MM.1S (cell line): ENCODE results near the gene CADPS.

ENCODE experiments used
- DNase-seq: peaks from one replicate; pipeline ENCODE4 v3.0.0-alpha.2; 2015
- H2AFZ ChIP-seq: fragments of 300-600 bp; sonication (generic); 2 replicates; pipeline ENCODE4 v1.6.0; 2016; ENCODE audit warnings: antibody characterized with exemption, low read length
- H3F3A ChIP-seq: fragments of 300-600 bp; sonication (generic); 2 replicates; pipeline ENCODE4 v1.6.1; 2016; ENCODE audit warnings: mild to moderate bottlenecking, antibody characterized with exemption, low read length, moderate library complexity, mixed read lengths; ENCODE audit not compliant: insufficient read depth
- H3K27ac ChIP-seq: fragments of 300-600 bp; sonication (generic); 2 replicates; pipeline ENCODE4 v1.5.1; 2016; ENCODE audit warnings: mild to moderate bottlenecking, low read length
- H3K27me3 ChIP-seq: fragments of 300-600 bp; sonication (generic); replicated peaks from 2 replicates; pipeline ENCODE4 v1.6.0; 2016; ENCODE audit warnings: low read length; ENCODE audit not compliant: insufficient read depth
- H3K36me3 ChIP-seq: fragments of 300-600 bp; sonication (generic); replicated peaks from 2 replicates; pipeline ENCODE4 v1.6.1; 2016; ENCODE audit warnings: mild to moderate bottlenecking, low read length, mixed read lengths; ENCODE audit not compliant: insufficient read depth
- H3K4me1 ChIP-seq: fragments of 300-600 bp; sonication (generic); 2 replicates; pipeline ENCODE4 v1.6.1; 2016; ENCODE audit warnings: low read length, mixed read lengths
- H3K4me2 ChIP-seq: fragments of 300-600 bp; sonication (generic); 2 replicates; pipeline ENCODE4 v1.6.0; 2016; ENCODE audit warnings: low read depth, low read length
- H3K4me3 ChIP-seq: fragments of 300-600 bp; sonication (generic); 2 replicates; pipeline ENCODE4 v1.5.1; 2016; ENCODE audit warnings: low read length, mixed read lengths
- H3K79me2 ChIP-seq: fragments of 300-600 bp; sonication (generic); 2 replicates; pipeline ENCODE4 v1.6.1; 2016; ENCODE audit warnings: mixed run types, low read length, mixed read lengths
- H3K9ac ChIP-seq: fragments of 300-600 bp; sonication (generic); 2 replicates; pipeline ENCODE4 v1.6.1; 2016; ENCODE audit warnings: low read length, mixed read lengths
- H3K9me2 ChIP-seq: fragments of 300-600 bp; sonication (generic); replicated peaks from 2 replicates; pipeline ENCODE4 v1.6.1; 2016; ENCODE audit warnings: mild to moderate bottlenecking, low read length, mixed read lengths; ENCODE audit not compliant: insufficient read depth
- H3K9me3 ChIP-seq: fragments of 300-600 bp; sonication (generic); replicated peaks from 2 replicates; pipeline ENCODE4 v1.6.1; 2016; ENCODE audit warnings: mild to moderate bottlenecking, low read length, mixed read lengths; ENCODE audit not compliant: insufficient read depth
- H4K20me1 ChIP-seq: fragments of 300-600 bp; sonication (generic); 2 replicates; pipeline ENCODE4 v1.6.1; 2016; ENCODE audit warnings: mild to moderate bottlenecking, low read length, moderate library complexity, mixed read lengths; ENCODE audit not compliant: insufficient read depth
- CTCF ChIP-seq: fragments of 300-600 bp; sonication (generic); IDR thresholded peaks from 2 replicates; pipeline ENCODE4 v1.5.1; 2016; ENCODE audit warnings: antibody characterized with exemption, low read length, mixed read lengths
- EZH2 ChIP-seq: fragments of 300-600 bp; sonication (generic); optimal IDR thresholded peaks from 2 replicates; pipeline ENCODE3; 2017; ENCODE audit warnings: low read depth, mild to moderate bottlenecking, antibody characterized with exemption, low read length, mixed read lengths
- EZH2phosphoT487 ChIP-seq: fragments of 300-600 bp; sonication (generic); IDR thresholded peaks from 2 replicates; pipeline ENCODE4 v1.6.1; 2018; ENCODE audit warnings: antibody characterized with exemption, low read length

Gene CADPS

GRCh38 chr3:62587579-62588031, 287.6 kb downstream of the CADPS start:
- H3K9ac ChIP-seq, result no peak overlapping the region
- no peak overlapping the region for H3K4me3 ChIP-seq
- TF ChIP-seq CTCF (no peak), EZH2 (no peak), EZH2phosphoT487 (no peak)
- H2AFZ ChIP-seq, result no peak overlapping the region
- no peaks in the 10 kb centered on the region for H3K27me3 ChIP-seq
- no peaks in the 10 kb centered on the region for H3K9me2 ChIP-seq
- no peak overlapping the region for H3K27ac ChIP-seq
- no peaks in the 10 kb centered on the region for H3K36me3 ChIP-seq
- no peaks in the 10 kb centered on the region for H3F3A ChIP-seq
- no peaks in the 10 kb centered on the region for H4K20me1 ChIP-seq
- H3K79me2 ChIP-seq, result no peaks in the 10 kb centered on the region
- H3K4me1 ChIP-seq, result no peaks in the 10 kb centered on the region
- no peaks in the 10 kb centered on the region for H3K9me3 ChIP-seq
- no peak overlapping the region for H3K4me2 ChIP-seq
- no peak for DNase-seq

DNA sequence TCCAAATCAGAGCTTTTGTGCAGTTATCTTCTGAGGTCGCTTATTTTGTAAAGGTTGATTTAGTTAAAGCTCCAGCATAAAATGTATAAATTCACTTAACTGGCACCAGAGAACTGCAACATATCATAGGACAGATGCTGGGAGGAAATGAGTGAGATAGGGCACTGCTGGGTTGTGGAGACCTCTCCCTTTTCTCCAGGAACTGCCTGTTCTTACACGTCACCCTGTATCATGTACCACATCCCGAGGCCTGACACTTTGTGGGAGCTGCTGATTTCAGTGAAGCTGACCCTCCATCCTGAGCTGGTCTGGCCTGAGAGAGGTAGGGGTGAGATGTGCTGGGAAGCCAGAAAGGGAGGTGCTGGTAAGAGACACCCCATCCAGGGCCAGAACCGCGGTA, 288.0 kb downstream of the CADPS start:
- TF ChIP-seq EZH2 (no peak), CTCF (no peak), EZH2phosphoT487 (no peak)
- no peak for DNase-seq
- Histone ChIP-seq H3K27ac (no peak overlapping the region), H4K20me1 (no peaks in the 10 kb centered on the region), H3K36me3 (no peaks in the 10 kb centered on the region), H3F3A (no peaks in the 10 kb centered on the region), H3K27me3 (no peaks in the 10 kb centered on the region), H3K4me3 (no peak overlapping the region), H3K79me2 (no peaks in the 10 kb centered on the region), H3K9ac (no peak overlapping the region), H2AFZ (no peak overlapping the region), H3K4me2 (no peak overlapping the region), H3K4me1 (no peaks in the 10 kb centered on the region), H3K9me2 (no peaks in the 10 kb centered on the region), H3K9me3 (no peaks in the 10 kb centered on the region)

- Histone ChIP-seq H3K27ac (no peak overlapping the region), H3K4me2 (no peak overlapping the region), H4K20me1 (no peaks in the 10 kb centered on the region), H2AFZ (no peak overlapping the region), H3K79me2 (no peaks in the 10 kb centered on the region), H3K4me1 (no peaks in the 10 kb centered on the region), H3K36me3 (no peaks in the 10 kb centered on the region), H3K9me2 (no peaks in the 10 kb centered on the region), H3K4me3 (no peak overlapping the region), H3K9ac (no peak overlapping the region), H3K27me3 (no peaks in the 10 kb centered on the region), H3K9me3 (no peaks in the 10 kb centered on the region), H3F3A (no peaks in the 10 kb centered on the region)
- DNase-seq, result no peak
- TF ChIP-seq EZH2, result no peak
- TF ChIP-seq EZH2phosphoT487, result no peak
- no peak for TF ChIP-seq CTCF
These were observed 288.9 kb downstream of the CADPS start for GRCh38 chr3:62586356-62586755.
